RKO (cell line): ENCODE measurements around the gene CD99L2.

Experiments used
- DNase-seq: peaks from one replicate; pipeline ENCODE4 v3.0.0-alpha.2; 2016; ENCODE audit warnings: low spot score

The CD99L2 gene

GRCh38 chrX:150762258-150763165, 136.0 kb downstream of the CD99L2 start:
- no peak for DNase-seq

- DNase-seq: no peak
These were observed 136.7 kb downstream of the CD99L2 start for GRCh38 chrX:150761819-150762216.

GRCh38 chrX:150761176-150761818, 137.2 kb downstream of the CD99L2 start:
- DNase-seq: no peak

- DNase-seq: no peak
These were observed 138.7 kb downstream of the CD99L2 start for GRCh38 chrX:150759568-150760416.

GRCh38 chrX:150757371-150757770, 141.1 kb downstream of the CD99L2 start:
- no peak for DNase-seq

- DNase-seq: no peak
These were observed 144.5 kb downstream of the CD99L2 start for GRCh38 chrX:150753968-150754367.

- no peak for DNase-seq
These were observed 145.1 kb downstream of the CD99L2 start for GRCh38 chrX:150753357-150753756.

- no peak for DNase-seq
These were observed 146.3 kb downstream of the CD99L2 start for GRCh38 chrX:150752124-150752523.

GRCh38 chrX:150736475-150736874, 162.0 kb downstream of the CD99L2 start:
- no peak for DNase-seq

GRCh38 chrX:150731795-150732194, 166.7 kb downstream of the CD99L2 start:
- DNase-seq: peak; percentile 84

GRCh38 chrX:150730719-150731118, 167.7 kb downstream of the CD99L2 start:
- no peak for DNase-seq

GRCh38 chrX:150729956-150730355, 168.5 kb downstream of the CD99L2 start:
- DNase-seq: no peak

GRCh38 chrX:150719621-150720020, 178.8 kb downstream of the CD99L2 start:
- no peak for DNase-seq
